Astrocyte (in vitro differentiated cells and primary cell): ENCODE results near the gene EIF2D. TPM values are rescaled to one million over a fixed set of nuclear protein-coding genes. Genes with fewer than 3 reads are reported as not detected.

Experiments used
- DNase-seq: peaks from one replicate; pipeline ENCODE4 v3.0.0-alpha.2; 2010; ENCODE audit warnings: low read depth
- FAIRE-seq: peaks from 2 replicates; lab custom pipeline; 2011; peaks lifted over from hg19 to GRCh38; lab: Jason Lieb, UNC
- H2AFZ ChIP-seq: 2 replicates; pipeline ENCODE4 v1.6.0; 2012; ENCODE audit warnings: low read depth, low read length, inconsistent platforms
- H3K27ac ChIP-seq: 2 replicates; pipeline ENCODE4 v1.5.1; 2011; ENCODE audit warnings: low read depth, low read length, inconsistent platforms
- H3K27me3 ChIP-seq: 2 replicates; pipeline ENCODE4 v1.6.0; 2011; ENCODE audit warnings: low read length, inconsistent platforms; ENCODE audit not compliant: insufficient read depth
- H3K36me3 ChIP-seq: 2 replicates; pipeline ENCODE4 v1.5.1; 2011; ENCODE audit warnings: low read length, inconsistent platforms; ENCODE audit not compliant: insufficient read depth
- H3K4me1 ChIP-seq: 2 replicates; pipeline ENCODE4 v1.5.1; 2011; ENCODE audit warnings: low read length, inconsistent platforms; ENCODE audit not compliant: insufficient read depth
- H3K4me2 ChIP-seq: 2 replicates; pipeline ENCODE4 v1.6.0; 2012; ENCODE audit warnings: low read length, inconsistent platforms
- H3K4me3 ChIP-seq: 2 replicates; pipeline ENCODE4 v1.5.1; 2011; ENCODE audit warnings: low read depth, mild to moderate bottlenecking, low read length, inconsistent platforms; ENCODE audit not compliant: insufficient read depth
- H3K79me2 ChIP-seq: 2 replicates; pipeline ENCODE4 v1.6.0; 2012; ENCODE audit warnings: mild to moderate bottlenecking, low read length, inconsistent platforms; ENCODE audit not compliant: insufficient read depth
- H3K9ac ChIP-seq: 2 replicates; pipeline ENCODE4 v1.6.0; 2012; ENCODE audit warnings: mild to moderate bottlenecking, low read length, inconsistent platforms
- H3K9me3 ChIP-seq: 2 replicates; pipeline ENCODE4 v1.5.1; 2012; ENCODE audit warnings: low read depth, mild to moderate bottlenecking, low read length, inconsistent platforms; ENCODE audit not compliant: insufficient read depth
- H4K20me1 ChIP-seq: 2 replicates; pipeline ENCODE4 v1.6.0; 2012; ENCODE audit warnings: low read length, inconsistent platforms; ENCODE audit not compliant: insufficient read depth
- H3K27ac Mint-ChIP-seq: one replicate; pipeline ENCODE4 v1.8.0; 2021; ENCODE audit warnings: mild to moderate bottlenecking, mixed read lengths; ENCODE audit not compliant: unreplicated experiment
- H3K27me3 Mint-ChIP-seq: one replicate; pipeline ENCODE4 v1.8.0; 2021; ENCODE audit warnings: low read depth, mixed read lengths; ENCODE audit not compliant: unreplicated experiment
- H3K36me3 Mint-ChIP-seq: one replicate; pipeline ENCODE4 v1.8.0; 2021; ENCODE audit warnings: low read depth, mixed read lengths; ENCODE audit not compliant: unreplicated experiment
- H3K4me1 Mint-ChIP-seq: one replicate; pipeline ENCODE4 v1.8.0; 2021; ENCODE audit warnings: low read depth, mixed read lengths; ENCODE audit not compliant: unreplicated experiment
- H3K4me3 Mint-ChIP-seq: one replicate; pipeline ENCODE4 v1.8.0; 2021; ENCODE audit warnings: mild to moderate bottlenecking, moderate library complexity, mixed read lengths; ENCODE audit not compliant: unreplicated experiment
- H3K9me3 Mint-ChIP-seq: one replicate; pipeline ENCODE4 v1.8.0; 2021; ENCODE audit warnings: mild to moderate bottlenecking, mixed read lengths; ENCODE audit not compliant: unreplicated experiment
- EZH2 ChIP-seq: IDR thresholded peaks from 2 replicates; pipeline ENCODE4 v1.6.1; 2012; ENCODE audit warnings: mild to moderate bottlenecking, low read length, inconsistent platforms; ENCODE audit not compliant: insufficient read depth
- total RNA-seq: library from RNA; stranded (reverse); gene quantifications from 2 replicates; pipeline ENCODE4 v1.2.1, GENCODE V29; 2021
- TF ChIP-seq, protein P1 (sequence below): IDR thresholded peaks from 2 replicates; pipeline ENCODE4 v1.5.1; 2011; ENCODE audit warnings: low read depth, mild to moderate bottlenecking, inconsistent platforms, low read length, moderate library complexity; ENCODE audit not compliant: insufficient read depth

EIF2D gene
- total RNA-seq, 1 donor from 2014 or later: 27.3 TPM

- Histone ChIP-seq H3K27me3 (peaks cover 6% of the 10 kb centered on the region), H3K79me2 (no peaks in the 10 kb centered on the region), H3K4me3 (no peak overlapping the region), H3K27ac (no peak overlapping the region), H4K20me1 (peaks cover 5% of the 10 kb centered on the region), H2AFZ (no peak overlapping the region), H3K9ac (no peak overlapping the region), H3K36me3 (no peaks in the 10 kb centered on the region), H3K9me3 (no peaks in the 10 kb centered on the region), H3K4me1 (peaks cover 4% of the 10 kb centered on the region), H3K4me2 (no peak overlapping the region)
- H3K4me3 Mint-ChIP-seq: no peak overlapping the region
- H3K36me3 Mint-ChIP-seq: peaks cover 2% of the 10 kb centered on the region
- peaks cover 10% of the 10 kb centered on the region for H3K4me1 Mint-ChIP-seq
- no peak for DNase-seq
- no peak for TF ChIP-seq EZH2
- TF ChIP-seq, protein P1, sequence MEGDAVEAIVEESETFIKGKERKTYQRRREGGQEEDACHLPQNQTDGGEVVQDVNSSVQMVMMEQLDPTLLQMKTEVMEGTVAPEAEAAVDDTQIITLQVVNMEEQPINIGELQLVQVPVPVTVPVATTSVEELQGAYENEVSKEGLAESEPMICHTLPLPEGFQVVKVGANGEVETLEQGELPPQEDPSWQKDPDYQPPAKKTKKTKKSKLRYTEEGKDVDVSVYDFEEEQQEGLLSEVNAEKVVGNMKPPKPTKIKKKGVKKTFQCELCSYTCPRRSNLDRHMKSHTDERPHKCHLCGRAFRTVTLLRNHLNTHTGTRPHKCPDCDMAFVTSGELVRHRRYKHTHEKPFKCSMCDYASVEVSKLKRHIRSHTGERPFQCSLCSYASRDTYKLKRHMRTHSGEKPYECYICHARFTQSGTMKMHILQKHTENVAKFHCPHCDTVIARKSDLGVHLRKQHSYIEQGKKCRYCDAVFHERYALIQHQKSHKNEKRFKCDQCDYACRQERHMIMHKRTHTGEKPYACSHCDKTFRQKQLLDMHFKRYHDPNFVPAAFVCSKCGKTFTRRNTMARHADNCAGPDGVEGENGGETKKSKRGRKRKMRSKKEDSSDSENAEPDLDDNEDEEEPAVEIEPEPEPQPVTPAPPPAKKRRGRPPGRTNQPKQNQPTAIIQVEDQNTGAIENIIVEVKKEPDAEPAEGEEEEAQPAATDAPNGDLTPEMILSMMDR: no peak
- H3K27ac Mint-ChIP-seq: no peak overlapping the region
- H3K9me3 Mint-ChIP-seq: no peaks in the 10 kb centered on the region
- H3K27me3 Mint-ChIP-seq: peaks cover 42% of the 10 kb centered on the region
- no peak for FAIRE-seq
Measured at GRCh38 chr1:206554701-206555472, 57.4 kb downstream of the EIF2D start.

DNA sequence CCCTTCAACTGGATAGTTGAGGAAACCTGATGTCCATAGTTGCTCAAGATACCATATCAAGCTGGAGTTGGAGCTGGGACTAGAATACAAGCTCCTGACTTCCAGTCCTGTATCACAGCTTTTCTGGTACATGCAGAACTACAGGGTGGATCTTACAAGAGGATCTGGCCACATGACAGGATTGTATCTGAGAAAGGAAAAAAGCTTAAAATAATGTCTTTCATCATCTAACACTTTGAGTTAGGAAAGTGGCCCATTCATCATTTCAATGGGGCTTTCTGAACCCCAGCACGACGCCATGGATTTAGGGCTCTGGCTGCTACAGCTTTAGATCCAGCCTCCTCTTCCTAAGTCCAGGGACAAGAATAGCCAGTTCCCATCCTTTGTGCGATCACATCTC lies 58.1 kb downstream of the EIF2D start:
- Mint-ChIP-seq H3K27me3 (peaks cover 47% of the 10 kb centered on the region), H3K27ac (no peak overlapping the region)

More for the DNA sequence above, 58.1 kb downstream of the EIF2D start:
- H3K9me3 Mint-ChIP-seq: no peaks in the 10 kb centered on the region
- FAIRE-seq: no peak
- TF ChIP-seq, protein P1: no peak
- Histone ChIP-seq H3K79me2 (no peaks in the 10 kb centered on the region), H3K9ac (no peak overlapping the region), H3K4me3 (no peak overlapping the region), H3K27ac (no peak overlapping the region), H3K27me3 (peaks cover 9% of the 10 kb centered on the region), H2AFZ (no peak overlapping the region), H3K4me2 (no peak overlapping the region), H3K36me3 (no peaks in the 10 kb centered on the region), H3K4me1 (peaks cover 4% of the 10 kb centered on the region), H3K9me3 (no peaks in the 10 kb centered on the region), H4K20me1 (peaks cover 5% of the 10 kb centered on the region)
- peaks cover 4% of the 10 kb centered on the region for H3K4me1 Mint-ChIP-seq
- DNase-seq: no peak
- H3K4me3 Mint-ChIP-seq: no peak overlapping the region
- H3K36me3 Mint-ChIP-seq: peaks cover 2% of the 10 kb centered on the region
